GM12875 (cell line): ENCODE measurements around the gene SRRM2.

Source experiments
- H3K4me3 ChIP-seq: one replicate; pipeline ENCODE4 v1.5.1; 2011; ENCODE audit warnings: low read depth, low read length, control low read depth
- TF ChIP-seq, protein P1 (sequence below): IDR thresholded peaks from 2 replicates; pipeline ENCODE4 v1.5.1; 2011; ENCODE audit warnings: low read depth, mild to moderate bottlenecking, control low read depth, inconsistent platforms, low read length, moderate library complexity, borderline replicate concordance; ENCODE audit not compliant: insufficient read depth

SRRM2 gene

DNA sequence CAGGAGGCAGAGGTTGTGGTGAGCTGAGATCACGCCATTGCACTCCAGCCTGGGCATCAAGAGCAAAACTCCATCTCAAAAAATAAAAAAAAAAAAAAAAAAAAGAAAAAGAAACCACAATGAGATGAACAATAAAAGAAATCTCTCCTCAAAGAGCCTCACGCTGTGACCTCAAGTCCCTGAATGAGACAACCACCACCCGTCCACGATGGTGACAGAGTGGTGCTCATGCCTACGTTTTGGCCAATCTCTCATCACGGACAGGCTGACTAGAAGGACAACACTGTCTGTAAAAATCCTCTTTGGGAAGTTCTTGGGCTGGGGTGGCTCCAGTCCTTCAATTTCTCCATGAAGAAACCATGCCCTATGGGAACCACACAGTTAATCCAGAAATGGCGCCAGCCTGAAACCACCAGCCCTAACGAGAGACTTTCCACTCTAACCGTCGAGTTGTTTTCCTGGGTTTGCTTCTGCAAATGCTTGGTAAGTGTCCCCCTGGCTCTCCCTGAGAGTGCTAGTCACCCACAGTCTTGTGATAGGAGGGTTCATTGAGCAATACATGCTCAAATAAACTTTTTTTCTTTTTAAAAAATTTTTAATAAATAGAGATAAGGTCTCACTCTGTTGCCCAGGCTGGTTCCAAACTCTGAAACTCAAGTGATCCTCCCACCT, 17.5 kb upstream of the SRRM2 start:
- TF ChIP-seq, protein P1, sequence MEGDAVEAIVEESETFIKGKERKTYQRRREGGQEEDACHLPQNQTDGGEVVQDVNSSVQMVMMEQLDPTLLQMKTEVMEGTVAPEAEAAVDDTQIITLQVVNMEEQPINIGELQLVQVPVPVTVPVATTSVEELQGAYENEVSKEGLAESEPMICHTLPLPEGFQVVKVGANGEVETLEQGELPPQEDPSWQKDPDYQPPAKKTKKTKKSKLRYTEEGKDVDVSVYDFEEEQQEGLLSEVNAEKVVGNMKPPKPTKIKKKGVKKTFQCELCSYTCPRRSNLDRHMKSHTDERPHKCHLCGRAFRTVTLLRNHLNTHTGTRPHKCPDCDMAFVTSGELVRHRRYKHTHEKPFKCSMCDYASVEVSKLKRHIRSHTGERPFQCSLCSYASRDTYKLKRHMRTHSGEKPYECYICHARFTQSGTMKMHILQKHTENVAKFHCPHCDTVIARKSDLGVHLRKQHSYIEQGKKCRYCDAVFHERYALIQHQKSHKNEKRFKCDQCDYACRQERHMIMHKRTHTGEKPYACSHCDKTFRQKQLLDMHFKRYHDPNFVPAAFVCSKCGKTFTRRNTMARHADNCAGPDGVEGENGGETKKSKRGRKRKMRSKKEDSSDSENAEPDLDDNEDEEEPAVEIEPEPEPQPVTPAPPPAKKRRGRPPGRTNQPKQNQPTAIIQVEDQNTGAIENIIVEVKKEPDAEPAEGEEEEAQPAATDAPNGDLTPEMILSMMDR = no peak
- H3K4me3 ChIP-seq = no peak overlapping the region

DNA sequence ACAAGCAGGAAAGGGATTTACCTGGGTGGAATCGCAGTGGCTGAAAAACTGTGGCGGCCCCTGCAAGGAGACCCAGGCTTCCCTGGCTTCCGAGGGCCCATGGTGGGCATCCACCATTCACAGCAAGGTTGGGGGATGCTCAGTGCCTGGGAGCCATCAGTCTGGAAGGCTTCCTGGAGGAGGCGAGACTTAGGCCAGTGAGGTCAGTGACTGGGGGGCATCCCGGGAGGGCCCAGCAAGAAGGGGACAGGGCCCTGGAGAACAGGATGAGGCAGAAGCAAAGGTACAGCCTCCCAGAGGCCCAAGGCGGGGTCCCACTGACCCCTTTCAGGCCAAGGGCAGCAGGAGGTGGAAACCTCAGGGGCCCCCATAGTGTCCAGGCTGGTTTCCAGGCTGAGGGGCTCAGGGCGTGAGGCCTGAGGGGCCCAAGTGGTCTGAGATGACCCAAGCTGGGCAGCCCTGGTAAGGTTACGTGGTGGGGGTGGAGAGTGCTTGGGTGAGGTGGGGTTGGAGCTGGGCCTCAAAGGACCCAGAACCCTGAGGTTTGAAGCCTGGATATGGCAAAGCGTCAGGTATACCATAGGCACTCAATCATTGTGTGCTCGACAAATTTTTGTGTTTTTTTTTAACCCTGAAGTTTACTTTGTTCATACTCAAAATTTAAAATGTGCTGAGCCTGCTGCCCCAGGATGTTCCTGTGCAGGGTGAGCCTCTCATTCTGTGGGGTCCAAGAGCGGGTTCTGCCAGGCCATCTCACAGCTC, 15.8 kb upstream of the SRRM2 start:
- TF ChIP-seq, protein P1 = no peak
- H3K4me3 ChIP-seq = no peak overlapping the region

DNA sequence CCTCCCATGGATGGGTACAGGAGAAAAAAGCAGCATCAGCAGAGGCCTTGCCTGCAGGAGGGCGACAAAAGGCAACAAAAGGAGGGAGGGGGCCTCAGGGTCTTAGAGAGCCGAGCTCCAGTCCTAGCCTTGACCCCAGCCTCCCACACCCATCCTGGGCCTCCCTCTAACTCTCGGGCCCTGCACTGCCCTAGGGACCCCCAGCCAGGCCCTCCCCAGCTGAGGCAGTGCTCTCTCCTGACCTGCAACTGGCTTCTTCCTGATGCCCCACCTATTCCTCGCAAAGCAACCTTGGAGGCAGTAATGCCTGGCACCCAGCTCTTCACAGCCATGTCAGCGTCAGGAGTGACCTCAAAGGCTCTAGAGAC, 15.2 kb upstream of the SRRM2 start:
- no peak overlapping the region for H3K4me3 ChIP-seq
- TF ChIP-seq, protein P1 = no peak

DNA sequence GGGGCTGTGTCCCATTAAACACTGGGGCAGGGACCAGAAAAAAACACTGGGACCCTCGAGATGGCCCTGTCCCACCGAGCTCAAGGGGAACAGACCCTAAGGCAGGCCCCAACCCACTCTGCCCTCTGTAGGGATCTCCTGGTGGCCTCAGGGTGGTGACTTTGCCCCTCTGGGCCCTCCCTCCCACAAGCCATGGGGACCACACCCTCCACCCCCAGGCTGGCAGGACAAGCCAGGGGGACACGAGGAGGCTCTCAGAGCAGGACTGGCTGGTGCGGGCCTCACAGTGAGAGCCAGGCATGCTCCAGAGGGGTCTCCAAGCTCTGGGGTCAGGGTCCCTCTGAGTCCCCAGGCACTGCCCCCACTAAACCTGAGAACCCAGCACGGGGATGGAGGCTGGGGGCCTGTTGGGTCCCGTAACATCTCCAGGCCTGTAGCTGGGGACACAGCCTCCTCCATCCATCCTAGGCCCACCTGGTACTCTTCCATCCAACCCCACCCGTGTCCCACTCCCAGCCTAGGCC, 14.5 kb upstream of the SRRM2 start:
- TF ChIP-seq, protein P1 = no peak

DNA sequence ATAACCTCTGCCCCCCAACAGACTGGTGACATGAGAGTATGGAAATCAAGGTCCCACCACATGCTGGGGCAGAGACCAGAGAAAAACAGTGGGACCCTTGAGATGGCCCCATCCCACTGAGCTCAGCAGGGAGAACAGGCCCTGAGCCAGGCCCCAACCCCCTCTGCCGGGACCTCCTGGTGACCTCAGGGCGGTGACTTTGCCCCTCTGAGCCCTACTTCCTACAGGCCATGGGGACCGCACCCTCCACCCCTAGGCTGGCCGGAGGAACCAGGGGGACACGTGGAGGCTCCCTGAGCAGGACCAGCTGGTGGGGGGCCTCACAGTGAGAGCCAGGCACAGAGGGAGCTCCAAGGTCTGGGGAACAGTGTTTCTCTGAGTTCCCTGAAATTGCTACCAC, 13.8 kb upstream of the SRRM2 start:
- TF ChIP-seq, protein P1 = no peak

More for the DNA sequence above, 14.5 kb upstream of the SRRM2 start:
- no peak overlapping the region for H3K4me3 ChIP-seq

DNA sequence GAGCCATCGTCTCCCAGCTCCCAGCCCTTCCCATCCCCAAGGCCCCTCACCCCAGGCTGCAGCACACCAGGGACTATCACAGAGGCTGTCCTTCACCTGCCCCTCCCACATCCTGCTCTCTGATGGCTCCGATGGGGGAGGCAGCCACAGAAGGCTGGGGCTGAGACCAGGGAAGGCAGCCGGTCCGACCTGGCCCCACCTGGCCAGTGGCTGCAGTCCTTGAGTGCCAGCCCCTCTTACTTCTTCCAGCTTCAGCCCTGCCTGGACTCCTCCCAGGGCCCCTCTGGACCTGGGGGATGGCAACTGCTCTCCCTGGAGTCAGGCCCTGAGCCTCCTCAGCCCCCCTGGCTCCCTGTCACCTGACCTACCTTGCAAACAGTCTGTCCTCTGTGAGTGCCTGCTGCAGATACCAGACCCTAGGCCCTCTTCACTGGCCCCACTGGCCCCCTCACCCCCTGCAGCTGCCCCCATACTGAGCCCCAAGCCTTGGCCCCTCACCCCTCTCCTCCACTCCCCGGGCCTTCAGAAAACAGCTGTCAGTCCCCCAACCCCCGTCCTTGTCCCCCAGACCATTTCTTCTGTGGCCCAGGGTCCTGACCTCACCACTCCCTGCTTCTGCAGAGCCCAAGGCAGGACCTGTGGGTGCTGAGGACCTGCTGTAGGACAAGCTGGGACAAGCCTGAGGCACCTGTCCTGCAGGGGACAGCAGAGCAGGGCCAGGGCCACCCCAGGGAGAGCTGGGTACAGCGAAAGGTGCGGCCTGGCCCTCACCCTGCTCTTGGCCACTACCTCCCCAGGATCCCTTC, 12.6 kb upstream of the SRRM2 start:
- no peak overlapping the region for H3K4me3 ChIP-seq
- TF ChIP-seq, protein P1 = no peak

More for the DNA sequence above, 13.8 kb upstream of the SRRM2 start:
- H3K4me3 ChIP-seq = no peak overlapping the region

DNA sequence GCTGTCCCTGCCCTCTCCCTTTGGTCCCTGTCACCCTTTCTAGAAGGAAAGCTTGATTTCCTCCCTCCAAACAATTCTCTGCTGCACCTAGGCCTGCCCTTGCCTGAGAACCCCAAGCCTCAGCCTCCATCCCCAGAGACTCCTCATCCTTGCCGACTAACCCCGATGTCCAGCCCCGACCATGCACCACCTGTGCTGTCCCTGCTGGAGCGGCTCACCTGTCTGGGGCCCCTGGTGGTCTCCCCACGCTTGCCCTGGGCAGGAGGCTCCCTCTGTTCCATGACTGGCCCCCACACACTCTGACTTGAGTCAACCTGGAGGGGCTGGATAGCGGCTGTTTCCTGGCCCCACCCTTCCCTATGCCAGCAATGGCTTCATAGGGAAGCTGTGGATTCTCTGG, 12.0 kb upstream of the SRRM2 start:
- TF ChIP-seq, protein P1 = no peak
- no peak overlapping the region for H3K4me3 ChIP-seq
